Body of pancreas (tissue), 4 donors: ENCODE measurements around the gene CAMK1D.

ENCODE experiments used
- CTCF ChIP-seq, 7 experiments: fragments of 450-650 bp in 4 of 7; fragments of 200-600 bp in 3 of 7; sonication (generic) in 3 of 7; IDR thresholded peaks; one replicate each; pipeline ENCODE4 v1.5.1; 2016 to 2019; ENCODE audit warnings: antibody characterized with exemption in 7 of 7
- POLR2A ChIP-seq, 3 donors: fragments of 450-650 bp; IDR thresholded peaks; one replicate each; pipeline ENCODE4 v1.6.1; 2016; ENCODE audit warnings: antibody characterized with exemption in 3 of 3, mild to moderate bottlenecking in 2 of 3

DNA sequence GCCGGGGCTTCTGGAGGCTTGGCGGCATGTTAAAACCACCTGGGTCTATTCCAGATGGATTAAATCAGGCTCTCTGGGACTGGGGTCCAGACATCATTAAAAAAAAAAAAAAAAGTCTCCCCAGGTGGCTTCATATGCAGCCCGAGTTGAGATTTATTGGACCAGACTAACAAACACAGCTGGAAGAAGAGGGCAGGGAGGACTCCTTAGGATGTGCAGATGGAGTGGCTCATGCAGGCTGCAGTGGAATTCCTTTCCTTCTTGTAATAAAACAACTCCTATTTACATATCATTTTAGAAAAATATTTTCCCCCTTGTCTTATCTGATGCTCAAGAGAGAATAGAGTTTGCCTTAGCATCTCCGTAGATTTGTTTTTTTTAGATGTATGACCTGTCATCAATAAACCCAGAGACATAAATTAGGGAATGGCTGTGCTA, 238.1 kb downstream of the CAMK1D start:
- TF ChIP-seq CTCF (IDR thresholded peaks at IDR 0.05) (no peak), POLR2A (IDR thresholded peaks at IDR 0.05) (no peak)
